K562 (cell line): ENCODE measurements around the gene MYB. TPM values are rescaled to one million over a fixed set of nuclear protein-coding genes. Genes with fewer than 3 reads are reported as not detected.

Source experiments
- ATAC-seq: fragments of 200-7000 bp; cut with Tn5 transposase; 3 replicates; pipeline ENCODE4 v1.9.1; 2020; ENCODE audit warnings: moderate library complexity
- BruUV-seq: library from RNA; stranded (reverse); fragments of 400-500 nt; replicated peaks from 2 replicates; lab custom pipeline; 2021; lab: Mats Ljungman, UMichigan
- CTCF ChIA-PET: fragments of 300-600 bp; formaldehyde crosslinking; extraction: SDS; loops from one replicate; lab custom pipeline; 2021; ENCODE audit warnings: low intra/inter-chr PET ratio; lab: Yijun Ruan, JAX
- POLR2A ChIA-PET: fragments of 300-600, 350-650 bp; sonication (Branson Sonifier 250); formaldehyde crosslinking; extraction: SDS; loops from one replicate; lab custom pipeline; 2021; ENCODE audit warnings: antibody characterized with exemption, inconsistent platforms; lab: Yijun Ruan, JAX
- DNase-seq, 4 experiments: peaks; one replicate each; pipeline versions ENCODE4 v3.0.0 to v3.0.0-alpha.2; 2011 to 2018; ENCODE audit warnings: low spot score in 3 of 4, mixed read lengths in 3 of 4; ENCODE audit errors: extremely low read depth in 1 of 4
- FAIRE-seq: peaks from 2 replicates; lab custom pipeline; 2011; peaks lifted over from hg19 to GRCh38; lab: Jason Lieb, UNC
- H2AFZ ChIP-seq: 2 replicates; pipeline ENCODE4 v1.6.0; 2011; ENCODE audit warnings: low read depth, low read length, control low read depth, inconsistent platforms
- H3K27ac ChIP-seq: fragments of 200-600 bp; 3 replicates; pipeline ENCODE4 v1.8.0; 2011; ENCODE audit warnings: low read depth, mild to moderate bottlenecking, control low read depth, inconsistent platforms, low read length, moderate library complexity, mixed read lengths; ENCODE audit errors: extremely low read depth
- H3K27me3 ChIP-seq, 2 experiments: fragments of 300-600 bp in 1 of 2; 2 replicates in 1 of 2; 3 replicates in 1 of 2; pipeline versions ENCODE4 v1.6.0 to v1.8.0; 2011; ENCODE audit warnings: inconsistent platforms in 2 of 2, low read length in 2 of 2, mild to moderate bottlenecking in 1 of 2, mixed read lengths in 1 of 2, moderate library complexity in 1 of 2; ENCODE audit not compliant: control insufficient read depth in 2 of 2, insufficient read depth in 2 of 2
- H3K36me3 ChIP-seq: fragments of 300-600 bp; 3 replicates; pipeline ENCODE4 v1.8.0; 2011; ENCODE audit warnings: mild to moderate bottlenecking, low read length, inconsistent platforms; ENCODE audit not compliant: control insufficient read depth, insufficient read depth
- H3K4me1 ChIP-seq, 2 experiments: fragments of 200-600 bp in 1 of 2; replicated peaks in 1 of 2; 2 replicates in 1 of 2; 3 replicates in 1 of 2; pipeline versions ENCODE4 v1.5.1 to v1.8.0; 2011; ENCODE audit warnings: inconsistent platforms in 2 of 2, low read length in 2 of 2, mild to moderate bottlenecking in 1 of 2, mixed read lengths in 1 of 2, moderate library complexity in 1 of 2; ENCODE audit not compliant: control insufficient read depth in 2 of 2, insufficient read depth in 2 of 2
- H3K4me2 ChIP-seq: 2 replicates; pipeline ENCODE4 v1.6.1; 2011; ENCODE audit warnings: low read length, control low read depth, inconsistent platforms, mixed read lengths; ENCODE audit not compliant: insufficient read depth
- H3K4me3 ChIP-seq: fragments of 200-600 bp; sonication (generic), shearing (Covaris generic); 2 replicates; pipeline ENCODE4 v1.5.1; 2016; ENCODE audit warnings: control low read depth, inconsistent platforms
- H3K79me2 ChIP-seq: fragments of 200-600 bp; 3 replicates; pipeline ENCODE4 v1.8.0; 2011; ENCODE audit warnings: low read length, inconsistent platforms; ENCODE audit not compliant: control insufficient read depth, insufficient read depth
- H3K9ac ChIP-seq, 2 experiments: 2 replicates each; pipeline versions ENCODE4 v1.6.0 to v1.6.1; 2011; ENCODE audit warnings: low read depth in 2 of 2, low read length in 2 of 2, control low read depth in 1 of 2, inconsistent platforms in 1 of 2, mild to moderate bottlenecking in 1 of 2, mixed read lengths in 1 of 2; ENCODE audit not compliant: insufficient read depth in 1 of 2
- H3K9me1 ChIP-seq: one replicate; pipeline ENCODE4 v1.6.0; 2011; ENCODE audit warnings: inconsistent platforms, mild to moderate bottlenecking, low read length, moderate library complexity; ENCODE audit not compliant: control insufficient read depth, insufficient read depth
- H3K9me3 ChIP-seq: replicated peaks from 2 replicates; pipeline ENCODE4 v1.5.1; 2011; ENCODE audit warnings: low read depth, low read length, inconsistent platforms; ENCODE audit not compliant: control insufficient read depth, insufficient read depth
- H4K20me1 ChIP-seq: replicated peaks from 2 replicates; pipeline ENCODE4 v1.6.1; 2011; ENCODE audit warnings: low read length, inconsistent platforms, mixed read lengths; ENCODE audit not compliant: control insufficient read depth, insufficient read depth
- FOXA3 ChIP-seq, 2 experiments: fragments of 450-650 bp in 1 of 2; sonication (generic) in 1 of 2; formaldehyde crosslinking; IDR thresholded peaks in 1 of 2; conservative IDR thresholded peaks in 1 of 2; 2 replicates each; pipeline versions ENCODE4 v1.4.0 to v1.8.0; 2020 to 2022; ENCODE audit warnings: mild to moderate bottlenecking in 2 of 2, missing genetic modification reagents in 1 of 2
- POLR2AphosphoS5 ChIP-seq: IDR thresholded peaks from 2 replicates; pipeline ENCODE4 v1.6.1; 2011; ENCODE audit warnings: mild to moderate bottlenecking, low read depth, low read length, moderate library complexity; ENCODE audit not compliant: control insufficient read depth, insufficient read depth
- RB1 ChIP-seq: fragments of 450-650 bp; IDR thresholded peaks from 2 replicates; pipeline ENCODE4 v1.6.1; 2017; ENCODE audit warnings: low read depth, mild to moderate bottlenecking
- ZNF311 ChIP-seq: fragments of 250-450 bp; sonication (Bioruptor Pico); IDR thresholded peaks from 2 replicates; pipeline ENCODE4 v1.4.0; 2020; ENCODE audit warnings: mild to moderate bottlenecking, moderate library complexity
- WGBS: fragments of 100-300 bp; shearing (Covaris generic); methylation state at CpG from one replicate; pipeline ENCODE4 v1.1.6; 2016; ENCODE audit warnings: low coverage, mixed read lengths; ENCODE audit not compliant: insufficient coverage; ENCODE audit errors: missing lambda C conversion rate; 5-methylcytosine and 5-hydroxymethylcytosine counted together
- in situ Hi-C: fragments of 300-500 bp; cut with MboI; formaldehyde crosslinking; loops from 4 replicates; pipeline ENCODE4 v1.15.0; 2018; ENCODE audit warnings: inconsistent platforms, mixed read lengths
- intact Hi-C: fragments of 100-400 bp; cut with micrococcal nuclease; formaldehyde crosslinking; loops from 2 replicates; pipeline ENCODE4 v1.14.2; 2022
- polyA plus RNA-seq, 8 experiments: library from polyadenylated mRNA; depleted of rRNA in 4 of 8; stranded (reverse) in 5 of 8; unstranded in 3 of 8; fragments of >200 nt; fragmentation: Nextera tagmentation in 2 of 8; fragmentation: Illumina TruSeq in 1 of 8; extraction: Ambion mirVana in 2 of 8; extraction: Trizol in 1 of 8; gene quantifications; 2 replicates each; pipeline versions ENCODE4 v1.2.1 to v1.2.3, GENCODE V29; 2011 to 2014; ENCODE audit warnings: inconsistent platforms in 1 of 8, missing spikeins in 1 of 8
- total RNA-seq, 7 experiments: library from RNA; depleted of rRNA in 6 of 7; stranded (reverse); fragments of >200 nt in 6 of 7; fragmentation: Illumina TruSeq in 2 of 7; extraction: Trizol in 2 of 7; gene quantifications; 2 replicates each; pipeline versions ENCODE4 v1.2.1 to v1.2.3, GENCODE V29; 2011 to 2021; ENCODE audit warnings: low replicate concordance in 1 of 7
- TF ChIP-seq, protein P1 (sequence below), 3 experiments: fragments of 200-800 bp in 1 of 3; sonication (Bioruptor generic) in 1 of 3; sonication (generic) in 1 of 3; formaldehyde crosslinking in 1 of 3; IDR thresholded peaks; 2 replicates each; pipeline versions ENCODE4 v1.6.1 to v1.8.0; 2016 to 2022; ENCODE audit warnings: mild to moderate bottlenecking in 2 of 3, missing compliant biosample characterization in 2 of 3, missing genetic modification characterization in 2 of 3, missing genetic modification reagents in 1 of 3
- TF ChIP-seq, protein P2 (sequence below): fragments of 450-650 bp; IDR thresholded peaks from 2 replicates; pipeline ENCODE4 v1.6.1; 2016; ENCODE audit warnings: mild to moderate bottlenecking, moderate library complexity

Gene MYB
- total and polyA plus RNA-seq, 9 of the 15 experiments (the other 6 are each of a cell fraction or from before 2014, with no cell fraction given) = 35.8 to 218 (median 140) TPM

DNA sequence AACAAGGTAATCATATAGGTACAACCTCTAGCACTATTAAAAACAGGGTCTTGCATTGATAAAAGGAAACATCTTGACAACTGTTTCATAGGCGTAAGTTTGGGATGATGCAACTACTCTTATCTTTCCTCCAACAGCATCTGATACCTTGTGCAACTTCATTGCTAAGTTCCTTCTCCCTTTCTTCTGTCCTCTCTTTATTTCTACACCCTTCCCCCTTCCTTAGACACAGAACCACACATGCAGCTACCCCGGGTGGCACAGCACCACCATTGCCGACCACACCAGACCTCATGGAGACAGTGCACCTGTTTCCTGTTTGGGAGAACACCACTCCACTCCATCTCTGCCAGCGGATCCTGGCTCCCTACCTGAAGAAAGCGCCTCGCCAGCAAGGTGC, 14.4 kb downstream of the MYB start (continued):
- TF ChIP-seq ZNF311 (CRISPR knock-in tag) = peak; percentile 47; the same call in 1 of the 2 replicates
- TF ChIP-seq, protein P1, sequence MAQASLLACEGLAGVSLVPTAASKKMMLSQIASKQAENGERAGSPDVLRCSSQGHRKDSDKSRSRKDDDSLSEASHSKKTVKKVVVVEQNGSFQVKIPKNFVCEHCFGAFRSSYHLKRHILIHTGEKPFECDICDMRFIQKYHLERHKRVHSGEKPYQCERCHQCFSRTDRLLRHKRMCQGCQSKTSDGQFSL (CRISPR knock-in tag; IDR thresholded peaks at IDR 0.05) = no peak
- TF ChIP-seq, protein P1 (tag; IDR thresholded peaks at IDR 0.05) = no peak
- TF ChIP-seq RB1 = no peak

DNA sequence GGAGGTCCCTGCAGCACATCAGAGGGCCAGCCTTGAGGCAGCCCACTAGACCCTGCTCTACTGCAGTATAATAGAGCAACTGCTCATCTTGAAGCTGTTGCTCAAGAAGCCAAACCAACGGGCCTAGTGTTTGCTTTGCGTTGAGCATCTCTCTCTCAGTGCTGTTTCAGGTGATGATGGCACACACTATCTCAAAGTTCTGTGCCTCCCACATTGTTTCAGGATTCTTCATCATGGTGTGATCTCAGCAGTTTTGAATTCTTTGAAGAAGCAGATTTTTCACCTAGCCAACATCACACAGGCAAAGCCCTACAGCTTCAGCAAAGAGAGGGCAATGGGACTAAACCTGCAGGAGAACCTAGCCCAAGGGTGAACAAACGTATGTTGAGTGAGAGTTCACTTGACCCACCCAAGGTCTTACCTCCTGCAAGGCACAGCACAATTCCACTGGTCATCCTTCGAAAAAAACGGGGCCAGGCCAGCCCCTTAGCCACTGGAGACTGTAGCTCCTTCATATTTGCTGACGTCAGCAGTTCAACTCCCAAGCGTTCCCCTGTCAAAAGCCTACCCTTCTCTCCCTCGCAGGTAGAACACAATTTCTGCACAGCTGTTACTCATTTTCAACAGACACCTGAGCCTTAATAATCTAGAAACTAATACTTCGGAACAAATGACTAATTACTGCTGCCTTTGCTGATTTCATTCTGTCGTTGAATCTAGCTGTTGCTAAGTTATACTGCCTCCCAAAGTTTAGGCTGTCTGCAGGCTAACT, 15.8 kb downstream of the MYB start:
- WGBS = 95% methylated on average over 10 of the region's 10 CpGs
- H3K4me3 ChIP-seq = no peak overlapping the region
- H2AFZ ChIP-seq = no peak overlapping the region
- no peak overlapping the region for H3K27ac ChIP-seq
- ChIA-PET CTCF (no interaction called here), POLR2A (interaction anchor here (0.8 to 1.0 kb wide), 2 partner anchors 11 to 12 kb away, joined by 3 read pairs; no protein-coding TSS in a partner anchor)
- no peak overlapping the region for H3K4me2 ChIP-seq
- intact Hi-C loops = no loop called here
- no TSS peak for BruUV-seq
- no peaks in the 10 kb centered on the region for H3K27me3 ChIP-seq
- H3K9me3 ChIP-seq = no peaks in the 10 kb centered on the region
- peaks cover 100% of the 10 kb centered on the region for H3K36me3 ChIP-seq
- H3K9me1 ChIP-seq = no peaks in the 10 kb centered on the region
- H3K79me2 ChIP-seq = peaks cover 72% of the 10 kb centered on the region
- H3K4me1 ChIP-seq = peaks cover 5 to 32% of the 10 kb centered on the region in 2 experiments
- ATAC-seq (no peak), DNase-seq (no peak), FAIRE-seq (no peak)
- H4K20me1 ChIP-seq = no peaks in the 10 kb centered on the region
- in situ Hi-C loops = no loop called here
- H3K9ac ChIP-seq = no peak overlapping the region; a peak in 1 of 4 replicates
- TF ChIP-seq FOXA3 (CRISPR knock-in tag; conservative IDR thresholded peaks at IDR 0.05 in 1 of 2, IDR thresholded peaks at IDR 0.05 in 1 of 2) (no peak), POLR2AphosphoS5 (no peak)
- TF ChIP-seq, protein P2, sequence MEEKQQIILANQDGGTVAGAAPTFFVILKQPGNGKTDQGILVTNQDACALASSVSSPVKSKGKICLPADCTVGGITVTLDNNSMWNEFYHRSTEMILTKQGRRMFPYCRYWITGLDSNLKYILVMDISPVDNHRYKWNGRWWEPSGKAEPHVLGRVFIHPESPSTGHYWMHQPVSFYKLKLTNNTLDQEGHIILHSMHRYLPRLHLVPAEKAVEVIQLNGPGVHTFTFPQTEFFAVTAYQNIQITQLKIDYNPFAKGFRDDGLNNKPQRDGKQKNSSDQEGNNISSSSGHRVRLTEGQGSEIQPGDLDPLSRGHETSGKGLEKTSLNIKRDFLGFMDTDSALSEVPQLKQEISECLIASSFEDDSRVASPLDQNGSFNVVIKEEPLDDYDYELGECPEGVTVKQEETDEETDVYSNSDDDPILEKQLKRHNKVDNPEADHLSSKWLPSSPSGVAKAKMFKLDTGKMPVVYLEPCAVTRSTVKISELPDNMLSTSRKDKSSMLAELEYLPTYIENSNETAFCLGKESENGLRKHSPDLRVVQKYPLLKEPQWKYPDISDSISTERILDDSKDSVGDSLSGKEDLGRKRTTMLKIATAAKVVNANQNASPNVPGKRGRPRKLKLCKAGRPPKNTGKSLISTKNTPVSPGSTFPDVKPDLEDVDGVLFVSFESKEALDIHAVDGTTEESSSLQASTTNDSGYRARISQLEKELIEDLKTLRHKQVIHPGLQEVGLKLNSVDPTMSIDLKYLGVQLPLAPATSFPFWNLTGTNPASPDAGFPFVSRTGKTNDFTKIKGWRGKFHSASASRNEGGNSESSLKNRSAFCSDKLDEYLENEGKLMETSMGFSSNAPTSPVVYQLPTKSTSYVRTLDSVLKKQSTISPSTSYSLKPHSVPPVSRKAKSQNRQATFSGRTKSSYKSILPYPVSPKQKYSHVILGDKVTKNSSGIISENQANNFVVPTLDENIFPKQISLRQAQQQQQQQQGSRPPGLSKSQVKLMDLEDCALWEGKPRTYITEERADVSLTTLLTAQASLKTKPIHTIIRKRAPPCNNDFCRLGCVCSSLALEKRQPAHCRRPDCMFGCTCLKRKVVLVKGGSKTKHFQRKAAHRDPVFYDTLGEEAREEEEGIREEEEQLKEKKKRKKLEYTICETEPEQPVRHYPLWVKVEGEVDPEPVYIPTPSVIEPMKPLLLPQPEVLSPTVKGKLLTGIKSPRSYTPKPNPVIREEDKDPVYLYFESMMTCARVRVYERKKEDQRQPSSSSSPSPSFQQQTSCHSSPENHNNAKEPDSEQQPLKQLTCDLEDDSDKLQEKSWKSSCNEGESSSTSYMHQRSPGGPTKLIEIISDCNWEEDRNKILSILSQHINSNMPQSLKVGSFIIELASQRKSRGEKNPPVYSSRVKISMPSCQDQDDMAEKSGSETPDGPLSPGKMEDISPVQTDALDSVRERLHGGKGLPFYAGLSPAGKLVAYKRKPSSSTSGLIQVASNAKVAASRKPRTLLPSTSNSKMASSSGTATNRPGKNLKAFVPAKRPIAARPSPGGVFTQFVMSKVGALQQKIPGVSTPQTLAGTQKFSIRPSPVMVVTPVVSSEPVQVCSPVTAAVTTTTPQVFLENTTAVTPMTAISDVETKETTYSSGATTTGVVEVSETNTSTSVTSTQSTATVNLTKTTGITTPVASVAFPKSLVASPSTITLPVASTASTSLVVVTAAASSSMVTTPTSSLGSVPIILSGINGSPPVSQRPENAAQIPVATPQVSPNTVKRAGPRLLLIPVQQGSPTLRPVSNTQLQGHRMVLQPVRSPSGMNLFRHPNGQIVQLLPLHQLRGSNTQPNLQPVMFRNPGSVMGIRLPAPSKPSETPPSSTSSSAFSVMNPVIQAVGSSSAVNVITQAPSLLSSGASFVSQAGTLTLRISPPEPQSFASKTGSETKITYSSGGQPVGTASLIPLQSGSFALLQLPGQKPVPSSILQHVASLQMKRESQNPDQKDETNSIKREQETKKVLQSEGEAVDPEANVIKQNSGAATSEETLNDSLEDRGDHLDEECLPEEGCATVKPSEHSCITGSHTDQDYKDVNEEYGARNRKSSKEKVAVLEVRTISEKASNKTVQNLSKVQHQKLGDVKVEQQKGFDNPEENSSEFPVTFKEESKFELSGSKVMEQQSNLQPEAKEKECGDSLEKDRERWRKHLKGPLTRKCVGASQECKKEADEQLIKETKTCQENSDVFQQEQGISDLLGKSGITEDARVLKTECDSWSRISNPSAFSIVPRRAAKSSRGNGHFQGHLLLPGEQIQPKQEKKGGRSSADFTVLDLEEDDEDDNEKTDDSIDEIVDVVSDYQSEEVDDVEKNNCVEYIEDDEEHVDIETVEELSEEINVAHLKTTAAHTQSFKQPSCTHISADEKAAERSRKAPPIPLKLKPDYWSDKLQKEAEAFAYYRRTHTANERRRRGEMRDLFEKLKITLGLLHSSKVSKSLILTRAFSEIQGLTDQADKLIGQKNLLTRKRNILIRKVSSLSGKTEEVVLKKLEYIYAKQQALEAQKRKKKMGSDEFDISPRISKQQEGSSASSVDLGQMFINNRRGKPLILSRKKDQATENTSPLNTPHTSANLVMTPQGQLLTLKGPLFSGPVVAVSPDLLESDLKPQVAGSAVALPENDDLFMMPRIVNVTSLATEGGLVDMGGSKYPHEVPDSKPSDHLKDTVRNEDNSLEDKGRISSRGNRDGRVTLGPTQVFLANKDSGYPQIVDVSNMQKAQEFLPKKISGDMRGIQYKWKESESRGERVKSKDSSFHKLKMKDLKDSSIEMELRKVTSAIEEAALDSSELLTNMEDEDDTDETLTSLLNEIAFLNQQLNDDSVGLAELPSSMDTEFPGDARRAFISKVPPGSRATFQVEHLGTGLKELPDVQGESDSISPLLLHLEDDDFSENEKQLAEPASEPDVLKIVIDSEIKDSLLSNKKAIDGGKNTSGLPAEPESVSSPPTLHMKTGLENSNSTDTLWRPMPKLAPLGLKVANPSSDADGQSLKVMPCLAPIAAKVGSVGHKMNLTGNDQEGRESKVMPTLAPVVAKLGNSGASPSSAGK = no peak
